Loucy (cell line): ENCODE results near the gene ARHGAP42.

Source experiments
- H2AFZ ChIP-seq: fragments of 200-600 bp; sonication (generic); 2 replicates; pipeline ENCODE4 v1.6.0; 2016; ENCODE audit warnings: antibody characterized with exemption, mild to moderate bottlenecking, low read length, moderate library complexity
- H3F3A ChIP-seq: fragments of 200-600 bp; 2 replicates; pipeline ENCODE4 v1.6.0; 2016; ENCODE audit warnings: antibody characterized with exemption, low read depth, mild to moderate bottlenecking
- H3K27me3 ChIP-seq: fragments of 200-600 bp; sonication (generic); 2 replicates; pipeline ENCODE4 v1.6.1; 2014; ENCODE audit warnings: low read length, mild to moderate bottlenecking; ENCODE audit not compliant: insufficient read depth, poor library complexity, severe bottlenecking
- H3K36me3 ChIP-seq: fragments of 200-600 bp; sonication (generic); 2 replicates; pipeline ENCODE4 v1.6.1; 2016; ENCODE audit warnings: low read length; ENCODE audit not compliant: insufficient read depth
- H3K4me1 ChIP-seq: fragments of 200-600 bp; sonication (generic); 2 replicates; pipeline ENCODE4 v1.5.1; 2014; ENCODE audit warnings: low read length, mild to moderate bottlenecking; ENCODE audit not compliant: insufficient read depth, poor library complexity, severe bottlenecking
- H3K4me2 ChIP-seq: fragments of 200-600 bp; sonication (generic); 2 replicates; pipeline ENCODE4 v1.6.0; 2014; ENCODE audit warnings: antibody characterized with exemption, low read length, low read depth, mild to moderate bottlenecking; ENCODE audit not compliant: poor library complexity, severe bottlenecking
- H3K4me3 ChIP-seq: fragments of 200-600 bp; sonication (generic); 2 replicates; pipeline ENCODE4 v1.5.1; 2014; ENCODE audit warnings: low read length, mild to moderate bottlenecking, mixed read lengths; ENCODE audit not compliant: poor library complexity, severe bottlenecking
- H3K79me2 ChIP-seq: fragments of 200-600 bp; sonication (generic); 2 replicates; pipeline ENCODE4 v1.6.1; 2014; ENCODE audit warnings: low read length; ENCODE audit not compliant: insufficient read depth
- H3K9ac ChIP-seq: fragments of 200-600 bp; sonication (generic); 2 replicates; pipeline ENCODE4 v1.6.0; 2014; ENCODE audit warnings: mild to moderate bottlenecking, low read depth, low read length, moderate library complexity; ENCODE audit not compliant: poor library complexity, severe bottlenecking
- H3K9me2 ChIP-seq: fragments of 200-600 bp; sonication (generic); replicated peaks from 2 replicates; pipeline ENCODE4 v1.6.1; 2016; ENCODE audit warnings: low read depth, low read length, mixed read lengths
- H3K9me3 ChIP-seq: fragments of 200-600 bp; sonication (generic); 2 replicates; pipeline ENCODE4 v1.6.1; 2014; ENCODE audit warnings: mild to moderate bottlenecking, antibody characterized with exemption, low read length, low read depth; ENCODE audit not compliant: insufficient read depth
- H4K20me1 ChIP-seq: fragments of 200-600 bp; sonication (generic); 2 replicates; pipeline ENCODE4 v1.6.0; 2014; ENCODE audit warnings: antibody characterized with exemption, low read length, mild to moderate bottlenecking; ENCODE audit not compliant: insufficient read depth, poor library complexity, severe bottlenecking
- CTCF ChIP-seq: fragments of 200-600 bp; sonication (generic); conservative IDR thresholded peaks from 2 replicates; pipeline ENCODE4 v1.5.1; 2014; ENCODE audit warnings: mild to moderate bottlenecking, antibody characterized with exemption, low read length
- EZH2phosphoT487 ChIP-seq: fragments of 200-600 bp; IDR thresholded peaks from 2 replicates; pipeline ENCODE4 v1.6.1; 2018; ENCODE audit warnings: antibody characterized with exemption, mild to moderate bottlenecking, moderate library complexity, borderline replicate concordance

The ARHGAP42 gene

GRCh38 chr11:100981196-100981824 lies 294.2 kb downstream of the ARHGAP42 start:
- Histone ChIP-seq H3K9ac (no peak overlapping the region), H4K20me1 (no peaks in the 10 kb centered on the region), H2AFZ (no peak overlapping the region), H3K4me1 (no peaks in the 10 kb centered on the region), H3F3A (no peaks in the 10 kb centered on the region), H3K27me3 (no peaks in the 10 kb centered on the region), H3K4me2 (no peak overlapping the region), H3K79me2 (no peaks in the 10 kb centered on the region), H3K9me3 (no peaks in the 10 kb centered on the region), H3K9me2 (no peaks in the 10 kb centered on the region), H3K4me3 (no peak overlapping the region), H3K36me3 (no peaks in the 10 kb centered on the region)
- TF ChIP-seq EZH2phosphoT487 (no peak), CTCF (no peak)

- H3K9me3 ChIP-seq, result no peaks in the 10 kb centered on the region
- no peaks in the 10 kb centered on the region for H3K9me2 ChIP-seq
These were observed 297.6 kb downstream of the ARHGAP42 start for GRCh38 chr11:100984668-100985067.

GRCh38 chr11:100990931-100991330 lies 303.8 kb downstream of the ARHGAP42 start:
- Histone ChIP-seq H2AFZ (no peak overlapping the region), H3K9ac (no peak overlapping the region), H3K36me3 (no peaks in the 10 kb centered on the region), H4K20me1 (no peaks in the 10 kb centered on the region), H3K4me3 (no peak overlapping the region), H3K9me2 (no peaks in the 10 kb centered on the region), H3K27me3 (no peaks in the 10 kb centered on the region), H3K4me1 (no peaks in the 10 kb centered on the region), H3K9me3 (no peaks in the 10 kb centered on the region), H3K4me2 (no peak overlapping the region), H3F3A (no peaks in the 10 kb centered on the region), H3K79me2 (no peaks in the 10 kb centered on the region)
- TF ChIP-seq CTCF (no peak), EZH2phosphoT487 (no peak)

More at GRCh38 chr11:100984668-100985067, 297.6 kb downstream of the ARHGAP42 start:
- H3F3A ChIP-seq, result no peaks in the 10 kb centered on the region
- no peaks in the 10 kb centered on the region for H3K4me1 ChIP-seq
- no peak overlapping the region for H2AFZ ChIP-seq
- no peaks in the 10 kb centered on the region for H3K79me2 ChIP-seq
- TF ChIP-seq CTCF (no peak), EZH2phosphoT487 (no peak)
- H3K27me3 ChIP-seq, result no peaks in the 10 kb centered on the region
- no peaks in the 10 kb centered on the region for H4K20me1 ChIP-seq
- H3K4me2 ChIP-seq, result no peak overlapping the region
- no peak overlapping the region for H3K9ac ChIP-seq
- H3K4me3 ChIP-seq, result no peak overlapping the region
- no peaks in the 10 kb centered on the region for H3K36me3 ChIP-seq
